Measurements from ENCODE around the gene KLK8.
"Not testable (repeated sequence)": the region's sequence is repeated elsewhere in the genome, so short reads cannot be mapped to it uniquely, and the experiment has no call there.

Gene KLK8

DNA sequence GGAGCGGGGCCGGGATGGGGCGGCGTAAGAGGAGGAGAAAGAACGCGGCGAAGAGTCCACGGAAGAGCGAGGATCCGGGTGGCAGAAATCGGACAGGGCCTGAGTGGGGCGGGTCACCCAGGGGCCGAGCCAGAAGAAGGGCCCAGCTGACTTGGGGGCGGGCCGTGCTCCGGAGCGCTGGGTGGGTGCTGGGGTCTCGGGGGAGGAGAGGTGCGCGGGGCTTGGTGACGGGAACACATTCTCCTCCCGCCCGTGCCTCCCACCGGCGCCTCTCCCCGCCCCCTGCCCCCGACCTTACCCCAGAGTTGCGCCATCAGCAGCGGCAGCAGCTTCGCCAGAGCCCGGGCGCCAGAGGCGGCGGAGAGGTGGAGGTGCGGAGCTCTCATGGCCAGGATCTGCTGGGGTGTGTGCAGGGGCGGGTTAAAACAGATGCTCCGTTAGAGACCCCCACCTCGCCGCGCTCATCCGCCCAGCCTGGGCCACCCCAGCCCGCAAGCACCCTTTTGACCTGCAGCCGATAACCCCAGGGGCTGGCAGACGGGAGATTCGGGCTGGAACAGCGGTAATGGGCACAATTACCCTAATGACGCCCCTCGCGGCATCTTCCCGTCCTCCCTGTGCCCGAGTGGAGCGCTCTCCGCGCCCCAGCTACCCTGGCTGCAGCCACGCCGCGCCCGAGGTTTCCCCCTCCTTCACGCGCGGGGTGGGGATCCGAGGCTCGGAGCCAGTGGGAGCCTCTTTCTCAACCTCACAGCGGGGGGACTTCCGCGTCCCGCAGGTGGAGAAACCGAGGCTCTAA lies 17.5 kb upstream of the KLK8 start:
- no peak for DNase-seq (ENCODE audit: low read depth, low spot score)

DNA sequence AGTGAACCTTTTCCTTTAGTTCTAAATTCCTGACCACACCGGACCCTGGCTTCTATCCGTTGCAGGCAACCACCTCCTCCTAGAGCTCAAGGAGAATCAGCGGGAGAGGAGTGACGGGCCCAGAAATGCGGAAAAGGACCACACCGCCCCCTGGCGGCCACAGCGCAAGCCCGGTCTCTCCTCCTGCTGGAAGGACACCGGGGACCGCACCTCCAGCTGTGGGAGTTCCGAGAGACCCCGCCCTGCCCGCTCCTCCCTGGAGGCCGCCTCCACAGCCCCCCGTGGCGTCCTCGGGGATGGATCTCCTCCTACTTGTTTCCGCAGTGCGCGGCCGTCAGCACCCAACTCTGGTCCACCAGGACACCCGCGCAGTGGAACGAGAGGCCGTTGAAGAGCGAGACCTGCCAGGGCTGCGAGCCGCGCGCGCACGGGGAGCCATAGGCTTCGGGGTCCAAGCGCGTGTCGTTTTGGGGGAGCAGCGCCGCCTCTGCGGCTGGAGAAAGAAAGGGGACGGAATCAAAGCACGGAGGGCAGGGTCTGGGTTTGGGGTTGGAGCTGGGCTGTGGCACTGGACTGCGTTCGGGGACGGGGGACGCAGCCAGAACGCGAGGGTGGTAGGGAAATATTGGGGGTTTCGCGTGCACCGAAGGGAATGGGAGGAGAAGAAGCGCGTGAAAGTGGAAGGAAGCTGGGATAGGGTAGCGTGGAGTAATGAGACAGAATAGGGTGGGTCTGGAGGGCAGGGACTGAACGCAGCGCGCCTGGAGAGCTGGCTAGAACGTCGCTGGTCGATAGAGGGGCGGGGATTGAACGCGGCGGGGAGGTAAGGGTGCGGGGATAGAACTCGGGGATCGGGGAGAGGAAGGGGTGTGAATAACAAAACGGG lies 15.6 kb upstream of the KLK8 start:
- peak; percentile 93 for DNase-seq (ENCODE audit: low read depth, low spot score)

- DNase-seq (ENCODE audit: low read depth, low spot score), result no peak
Measured at GRCh38 chr19:51015691-51016267, 14.4 kb upstream of the KLK8 start.

DNA sequence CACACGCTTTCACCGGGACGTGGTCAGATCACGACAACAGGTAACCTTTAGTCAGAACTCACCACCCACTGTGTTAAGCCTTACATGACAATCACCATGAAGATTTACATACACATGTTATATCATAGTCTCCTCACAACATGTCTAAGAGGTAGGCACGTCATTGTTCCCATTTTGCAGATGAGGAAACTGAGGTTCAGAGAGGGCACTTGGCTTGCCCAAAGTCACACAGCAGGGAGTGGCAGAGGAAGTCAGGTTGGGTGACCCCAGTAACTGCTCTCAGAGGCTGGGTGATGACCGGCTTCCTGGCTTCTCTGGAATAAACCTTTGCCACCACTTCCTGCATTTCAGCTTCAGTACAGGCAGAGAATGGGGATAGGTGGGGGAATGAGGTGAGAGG lies 12.8 kb upstream of the KLK8 start:
- no peak for DNase-seq (ENCODE audit: low read depth, low spot score)

GRCh38 chr19:51012661-51013190 lies 11.3 kb upstream of the KLK8 start:
- no peak for DNase-seq (ENCODE audit: low read depth, low spot score)

- no peak for DNase-seq (ENCODE audit: low read depth, low spot score)
Measured at GRCh38 chr19:51010066-51010795, 8.8 kb upstream of the KLK8 start.

GRCh38 chr19:51009061-51009891 lies 7.9 kb upstream of the KLK8 start:
- DNase-seq (ENCODE audit: low read depth, low spot score), result no peak

GRCh38 chr19:51007488-51007887 lies 6.1 kb upstream of the KLK8 start:
- DNase-seq (ENCODE audit: low read depth, low spot score), result no peak

GRCh38 chr19:51006406-51006805 lies 5.0 kb upstream of the KLK8 start:
- no peak for DNase-seq (ENCODE audit: low read depth, low spot score)

DNA sequence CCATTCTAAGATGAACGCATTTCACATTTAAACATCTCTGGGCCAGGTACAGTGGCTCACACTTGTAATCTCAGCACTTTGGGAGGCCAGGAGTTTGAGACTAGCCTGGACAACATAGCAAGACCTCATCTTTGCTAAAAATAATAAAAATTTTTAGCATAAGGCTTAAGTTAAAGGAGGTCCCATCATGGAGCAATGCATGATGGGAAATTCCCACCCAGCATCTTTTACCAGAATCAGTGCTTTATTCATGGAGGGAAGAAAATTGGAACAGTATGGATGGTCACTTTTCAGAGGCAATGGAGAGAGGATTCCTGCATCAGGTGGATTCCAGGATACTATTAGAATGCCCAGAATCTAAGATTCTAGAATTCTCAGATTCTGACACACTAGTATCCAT lies 3.8 kb upstream of the KLK8 start:
- no peak for DNase-seq (ENCODE audit: low read depth, low spot score)

DNA sequence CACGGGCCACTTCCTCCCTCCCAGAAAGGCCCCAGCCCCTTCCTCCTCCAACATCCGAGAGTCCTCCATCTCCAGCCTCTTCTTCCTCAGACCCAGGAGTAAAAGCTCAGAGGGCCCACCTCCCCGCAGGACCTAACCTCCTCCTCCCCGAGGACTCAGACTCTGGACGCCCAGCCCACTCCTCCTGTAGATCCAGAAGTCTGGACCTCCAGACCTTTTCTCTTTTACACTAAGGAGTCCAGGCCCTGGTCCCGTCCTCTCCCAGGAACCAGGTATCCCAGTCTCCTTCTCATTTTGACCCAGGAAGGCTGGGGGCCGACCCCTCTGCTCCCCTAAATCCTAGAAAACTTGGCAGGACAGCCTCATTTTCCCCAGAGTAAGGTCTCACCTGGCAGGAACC lies 1.9 kb upstream of the KLK8 start:
- no peak for DNase-seq (ENCODE audit: low read depth, low spot score)

GRCh38 chr19:51002542-51003311 lies 1.3 kb upstream of the KLK8 start:
- peak; percentile 99 for DNase-seq (ENCODE audit: low read depth, low spot score)

DNA sequence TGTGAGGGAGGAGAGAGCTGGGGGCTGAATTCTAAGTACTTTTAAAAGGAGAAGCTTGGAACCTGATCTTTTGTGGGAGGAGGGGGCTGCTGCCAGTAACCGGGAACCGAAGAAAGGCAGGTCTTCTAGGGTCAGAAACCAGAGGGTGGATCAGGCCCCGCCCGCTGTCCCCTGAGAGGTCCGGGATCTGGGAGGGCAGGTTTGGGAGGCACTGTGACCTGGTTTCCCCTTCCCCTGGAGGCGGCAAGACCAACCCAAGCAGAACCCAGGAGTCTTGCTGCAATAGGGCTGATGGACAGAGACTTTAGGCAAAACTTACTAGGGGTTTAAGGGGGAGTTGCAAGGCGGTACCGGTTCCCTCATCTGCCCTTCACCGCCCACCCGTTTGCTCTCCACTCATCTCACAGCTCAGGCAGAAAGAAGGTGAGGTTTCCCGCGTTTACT lies 707 bp upstream of the KLK8 start:
- peak; percentile 92 for DNase-seq (ENCODE audit: low read depth, low spot score)

GRCh38 chr19:51000981-51001380 lies 423 bp downstream of the KLK8 start:
- peak; percentile 89 for DNase-seq (ENCODE audit: low read depth, low spot score)

DNA sequence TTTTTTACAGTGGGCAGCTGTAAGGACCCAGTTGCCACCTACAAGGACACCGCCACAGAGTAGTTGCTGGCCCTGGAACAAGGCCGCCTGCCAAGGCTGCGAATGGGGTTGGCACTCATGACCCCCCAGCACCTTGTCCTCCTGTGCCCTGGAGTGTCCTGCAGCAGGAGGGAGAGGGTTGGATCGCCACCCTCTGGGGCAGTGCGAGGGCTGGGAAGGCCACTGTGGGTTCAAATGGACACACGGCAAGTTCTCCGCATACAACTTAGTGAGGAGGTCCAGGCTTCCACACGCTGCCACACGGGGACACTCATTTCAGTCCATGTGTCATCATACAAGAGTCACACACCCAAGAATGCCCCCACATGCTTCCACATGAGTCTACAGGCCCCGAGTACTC lies 978 bp downstream of the KLK8 start:
- no peak for DNase-seq (ENCODE audit: low read depth, low spot score)

GRCh38 chr19:50998686-50999085 lies 2.7 kb downstream of the KLK8 start:
- no peak for DNase-seq (ENCODE audit: low read depth, low spot score)

- DNase-seq (ENCODE audit: low read depth, low spot score), result no peak
Measured at GRCh38 chr19:50998061-50998460, 3.3 kb downstream of the KLK8 start.

DNA sequence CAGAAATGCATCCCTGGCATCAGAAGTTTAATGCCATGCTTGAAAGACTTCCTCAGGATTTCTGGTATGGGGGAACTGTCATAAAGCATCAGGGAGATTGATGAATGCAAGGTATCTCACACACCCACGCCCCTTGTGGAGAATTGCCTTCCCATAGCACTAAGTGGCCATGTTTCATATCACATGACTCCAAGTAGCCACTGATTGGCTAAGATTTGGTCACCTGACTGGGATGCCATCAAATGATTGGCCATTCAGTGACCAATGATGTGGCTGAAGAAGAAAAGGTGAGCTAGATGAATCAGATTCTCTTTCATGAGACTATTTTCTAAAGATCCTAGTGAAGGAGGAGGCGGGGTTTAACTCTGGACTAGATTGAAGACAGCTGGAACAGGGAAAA lies 7.3 kb downstream of the KLK8 start:
- DNase-seq (ENCODE audit: low read depth, low spot score), result no peak

DNA sequence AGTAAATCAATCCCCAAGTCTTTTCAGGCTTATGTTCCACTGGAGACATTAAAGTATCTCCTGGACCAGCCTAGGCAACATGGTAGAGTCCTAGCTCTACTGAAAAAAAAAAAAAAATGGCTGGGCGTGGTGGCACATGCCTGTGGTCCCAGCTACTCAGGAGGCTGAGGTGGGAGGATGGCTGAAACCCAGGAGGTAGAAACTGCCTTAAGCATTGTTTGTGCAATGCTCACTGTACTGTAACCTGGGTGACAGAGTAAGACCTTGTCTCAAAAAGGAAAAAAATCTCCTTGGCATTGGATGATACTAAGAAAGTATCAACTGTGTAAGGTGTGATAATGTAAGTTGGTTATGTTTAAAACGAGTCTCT lies 8.8 kb downstream of the KLK8 start:
- no peak for DNase-seq (ENCODE audit: low read depth, low spot score)

DNA sequence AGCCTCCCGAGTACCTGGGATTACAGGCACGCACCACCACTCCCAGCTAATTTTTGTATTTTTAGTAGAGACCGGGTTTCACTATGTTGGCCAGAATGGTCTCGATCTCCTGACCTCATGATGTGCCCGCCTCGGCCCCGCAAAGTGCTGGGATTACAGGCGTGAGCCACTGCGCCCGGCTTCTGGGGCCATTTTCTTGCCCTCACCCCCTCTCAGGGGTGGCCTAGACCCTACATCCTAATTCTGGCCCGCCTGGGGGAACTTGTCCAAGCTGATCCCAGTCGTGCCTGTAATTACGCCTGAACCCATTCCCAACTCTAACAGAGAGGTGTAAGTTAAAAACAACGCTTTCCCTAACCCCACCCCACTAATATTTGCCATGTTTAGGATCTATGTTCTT lies 17.0 kb downstream of the KLK8 start:
- DNase-seq (ENCODE audit: low read depth, low spot score), result not testable (repeated sequence)
